ENCODE data around the gene LRP1B.

The LRP1B gene

DNA sequence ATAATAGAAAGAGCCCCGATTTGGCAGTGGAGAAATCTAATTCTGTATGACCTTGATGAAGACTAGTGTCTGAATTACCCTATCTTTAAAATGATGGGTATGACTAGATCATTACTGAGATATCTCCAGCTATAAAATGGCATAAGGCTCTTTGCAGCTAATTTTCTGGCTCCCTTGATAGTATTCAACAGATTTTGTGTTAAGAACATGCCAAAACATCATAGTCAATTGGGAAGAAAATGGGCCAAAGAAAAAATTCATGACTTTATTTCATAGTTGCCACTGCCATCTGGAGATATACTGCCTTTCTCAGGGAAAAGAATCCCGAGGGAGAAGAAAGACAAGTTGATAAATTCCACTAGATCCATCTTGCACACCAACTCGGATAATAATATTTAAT is 1618.7 kb downstream of the LRP1B start:
- Histone ChIP-seq H3K36me3 (ENCODE audit: insufficient read depth, low read length) (no peaks in the 10 kb centered on the region), H3K9ac (ENCODE audit: low read depth, low read length) (no peak overlapping the region), H3K27ac (ENCODE audit: low read length) (no peak overlapping the region), H2AFZ (ENCODE audit: low read depth, low read length) (no peak overlapping the region), H3K79me2 (ENCODE audit: insufficient read depth, low read length) (no peaks in the 10 kb centered on the region), H3K4me2 (ENCODE audit: insufficient read depth, low read length) (no peak overlapping the region), H3K4me1 (ENCODE audit: insufficient read depth, low read length) (no peaks in the 10 kb centered on the region), H3K27me3 (ENCODE audit: insufficient read depth, low read length, poor library complexity) (no peaks in the 10 kb centered on the region), H4K20me1 (ENCODE audit: insufficient read depth, low read length) (no peaks in the 10 kb centered on the region), H3K9me3 (ENCODE audit: insufficient read depth, low read length, severe bottlenecking) (no peaks in the 10 kb centered on the region), H3K4me3 (ENCODE audit: low read depth in 1 of 2, low read length in 2 of 2) (no peak overlapping the region)
- no peak for TF ChIP-seq EZH2 (IDR thresholded peaks at IDR 0.05; ENCODE audit: borderline replicate concordance, low read depth, low read length, severe bottlenecking)
- TF ChIP-seq, protein P1, sequence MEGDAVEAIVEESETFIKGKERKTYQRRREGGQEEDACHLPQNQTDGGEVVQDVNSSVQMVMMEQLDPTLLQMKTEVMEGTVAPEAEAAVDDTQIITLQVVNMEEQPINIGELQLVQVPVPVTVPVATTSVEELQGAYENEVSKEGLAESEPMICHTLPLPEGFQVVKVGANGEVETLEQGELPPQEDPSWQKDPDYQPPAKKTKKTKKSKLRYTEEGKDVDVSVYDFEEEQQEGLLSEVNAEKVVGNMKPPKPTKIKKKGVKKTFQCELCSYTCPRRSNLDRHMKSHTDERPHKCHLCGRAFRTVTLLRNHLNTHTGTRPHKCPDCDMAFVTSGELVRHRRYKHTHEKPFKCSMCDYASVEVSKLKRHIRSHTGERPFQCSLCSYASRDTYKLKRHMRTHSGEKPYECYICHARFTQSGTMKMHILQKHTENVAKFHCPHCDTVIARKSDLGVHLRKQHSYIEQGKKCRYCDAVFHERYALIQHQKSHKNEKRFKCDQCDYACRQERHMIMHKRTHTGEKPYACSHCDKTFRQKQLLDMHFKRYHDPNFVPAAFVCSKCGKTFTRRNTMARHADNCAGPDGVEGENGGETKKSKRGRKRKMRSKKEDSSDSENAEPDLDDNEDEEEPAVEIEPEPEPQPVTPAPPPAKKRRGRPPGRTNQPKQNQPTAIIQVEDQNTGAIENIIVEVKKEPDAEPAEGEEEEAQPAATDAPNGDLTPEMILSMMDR (IDR thresholded peaks at IDR 0.05; ENCODE audit: borderline replicate concordance, extremely low read depth, low read length, poor library complexity, severe bottlenecking) = no peak
- DNase-seq (no peak), ATAC-seq (ENCODE audit: insufficient read depth, low read depth) (no peak)

DNA sequence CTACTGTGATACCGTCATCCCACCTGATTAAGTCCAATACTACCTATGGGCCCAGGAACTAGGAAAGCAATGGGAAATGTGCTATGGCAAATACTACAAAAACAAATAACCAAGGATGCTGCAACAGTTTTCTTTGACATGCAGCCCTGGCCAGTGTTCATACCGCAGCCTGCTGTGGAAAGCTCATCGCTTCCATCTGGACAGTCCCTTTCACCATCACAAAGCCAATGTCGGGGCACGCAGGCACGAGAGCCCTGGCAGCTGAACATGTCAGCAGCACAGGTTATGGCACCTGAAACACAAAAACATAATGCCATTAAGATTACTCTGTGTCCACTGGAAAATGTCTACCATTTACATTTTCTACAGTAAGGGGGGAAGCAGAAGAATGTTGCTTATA is 1621.1 kb downstream of the LRP1B start:
- Histone ChIP-seq H3K9me3 (ENCODE audit: insufficient read depth, low read length, severe bottlenecking) (no peaks in the 10 kb centered on the region), H3K36me3 (ENCODE audit: insufficient read depth, low read length) (no peaks in the 10 kb centered on the region), H4K20me1 (ENCODE audit: insufficient read depth, low read length) (no peaks in the 10 kb centered on the region), H3K4me2 (ENCODE audit: insufficient read depth, low read length) (no peak overlapping the region), H3K9ac (ENCODE audit: low read depth, low read length) (no peak overlapping the region), H3K27ac (ENCODE audit: low read length) (no peak overlapping the region), H3K4me1 (ENCODE audit: insufficient read depth, low read length) (no peaks in the 10 kb centered on the region), H3K4me3 (ENCODE audit: low read depth in 1 of 2, low read length in 2 of 2) (no peak overlapping the region), H2AFZ (ENCODE audit: low read depth, low read length) (no peak overlapping the region), H3K27me3 (ENCODE audit: insufficient read depth, low read length, poor library complexity) (no peaks in the 10 kb centered on the region), H3K79me2 (ENCODE audit: insufficient read depth, low read length) (no peaks in the 10 kb centered on the region)
- no peak for TF ChIP-seq EZH2 (IDR thresholded peaks at IDR 0.05; ENCODE audit: borderline replicate concordance, low read depth, low read length, severe bottlenecking)
- TF ChIP-seq, protein P1 (IDR thresholded peaks at IDR 0.05; ENCODE audit: borderline replicate concordance, extremely low read depth, low read length, poor library complexity, severe bottlenecking) = no peak
- DNase-seq (no peak), ATAC-seq (ENCODE audit: insufficient read depth, low read depth) (no peak)

DNA sequence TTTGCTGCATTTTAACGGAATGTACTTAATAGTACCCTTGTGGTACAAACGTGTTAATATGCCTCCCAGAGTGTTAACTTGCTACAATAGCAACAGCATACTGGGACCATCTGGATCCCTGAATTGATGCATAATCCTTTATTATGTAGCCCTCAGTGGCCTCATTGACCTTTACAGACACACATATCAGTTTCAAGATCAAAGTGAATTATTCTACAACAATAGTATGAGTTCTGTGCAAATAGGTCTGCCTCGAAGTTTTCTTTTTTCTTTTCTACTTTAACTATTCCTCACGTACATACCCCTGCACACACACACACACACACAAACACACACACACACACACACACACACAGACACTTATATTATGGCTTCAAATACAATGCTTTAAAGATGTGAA is 1622.1 kb downstream of the LRP1B start:
- Histone ChIP-seq H3K27ac (ENCODE audit: low read length) (no peak overlapping the region), H3K4me1 (ENCODE audit: insufficient read depth, low read length) (peaks cover 2% of the 10 kb centered on the region; the same call in 1 of the 2 replicates), H3K4me3 (ENCODE audit: low read depth in 1 of 2, low read length in 2 of 2) (no peak overlapping the region), H3K79me2 (ENCODE audit: insufficient read depth, low read length) (no peaks in the 10 kb centered on the region), H3K4me2 (ENCODE audit: insufficient read depth, low read length) (no peak overlapping the region), H3K27me3 (ENCODE audit: insufficient read depth, low read length, poor library complexity) (no peaks in the 10 kb centered on the region), H3K9ac (ENCODE audit: low read depth, low read length) (no peak overlapping the region), H3K9me3 (ENCODE audit: insufficient read depth, low read length, severe bottlenecking) (no peaks in the 10 kb centered on the region), H2AFZ (ENCODE audit: low read depth, low read length) (no peak overlapping the region), H3K36me3 (ENCODE audit: insufficient read depth, low read length) (no peaks in the 10 kb centered on the region), H4K20me1 (ENCODE audit: insufficient read depth, low read length) (no peaks in the 10 kb centered on the region)
- DNase-seq (no peak), ATAC-seq (ENCODE audit: insufficient read depth, low read depth) (no peak)
- TF ChIP-seq, protein P1 (IDR thresholded peaks at IDR 0.05; ENCODE audit: borderline replicate concordance, extremely low read depth, low read length, poor library complexity, severe bottlenecking) = no peak
- TF ChIP-seq EZH2 (IDR thresholded peaks at IDR 0.05; ENCODE audit: borderline replicate concordance, low read depth, low read length, severe bottlenecking) = no peak

DNA sequence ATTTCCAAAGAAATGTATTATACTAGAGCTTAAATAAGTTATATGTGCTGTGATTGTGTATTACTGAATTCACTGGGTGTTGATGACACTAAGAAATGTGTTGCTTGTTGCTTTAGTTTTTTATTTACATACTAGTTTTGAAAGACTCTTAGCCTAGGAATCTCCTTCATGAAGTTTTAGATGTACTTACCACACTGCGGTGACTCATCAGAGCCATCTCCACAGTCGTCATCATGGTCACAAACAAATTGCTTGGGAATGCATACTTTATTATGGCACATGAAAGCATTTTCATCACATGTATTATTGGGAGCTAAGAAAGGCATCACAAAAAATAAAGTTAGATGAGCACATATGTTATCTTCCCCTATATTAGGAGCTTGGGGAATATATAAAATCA is 1624.2 kb downstream of the LRP1B start:
- ATAC-seq (ENCODE audit: insufficient read depth, low read depth) (no peak), DNase-seq (no peak)
- H4K20me1 ChIP-seq (ENCODE audit: insufficient read depth, low read length) = no peaks in the 10 kb centered on the region
- H3K4me1 ChIP-seq (ENCODE audit: insufficient read depth, low read length) = peaks cover 13% of the 10 kb centered on the region
- H3K4me2 ChIP-seq (ENCODE audit: insufficient read depth, low read length) = no peak overlapping the region
- no peaks in the 10 kb centered on the region for H3K27me3 ChIP-seq (ENCODE audit: insufficient read depth, low read length, poor library complexity)
- H3K36me3 ChIP-seq (ENCODE audit: insufficient read depth, low read length) = no peaks in the 10 kb centered on the region
- no peak overlapping the region for H2AFZ ChIP-seq (ENCODE audit: low read depth, low read length)
- no peak overlapping the region for H3K27ac ChIP-seq (ENCODE audit: low read length)
- H3K4me3 ChIP-seq (ENCODE audit: low read depth in 1 of 2, low read length in 2 of 2) = no peak overlapping the region
- no peaks in the 10 kb centered on the region for H3K79me2 ChIP-seq (ENCODE audit: insufficient read depth, low read length)
- no peak for TF ChIP-seq EZH2 (IDR thresholded peaks at IDR 0.05; ENCODE audit: borderline replicate concordance, low read depth, low read length, severe bottlenecking)
- TF ChIP-seq, protein P1 (IDR thresholded peaks at IDR 0.05; ENCODE audit: borderline replicate concordance, extremely low read depth, low read length, poor library complexity, severe bottlenecking) = no peak
- H3K9ac ChIP-seq (ENCODE audit: low read depth, low read length) = no peak overlapping the region
- no peaks in the 10 kb centered on the region for H3K9me3 ChIP-seq (ENCODE audit: insufficient read depth, low read length, severe bottlenecking)

Measured in DND-41 (cell line).